Measurements from ENCODE around the gene MAD1L1.

Gene MAD1L1

DNA sequence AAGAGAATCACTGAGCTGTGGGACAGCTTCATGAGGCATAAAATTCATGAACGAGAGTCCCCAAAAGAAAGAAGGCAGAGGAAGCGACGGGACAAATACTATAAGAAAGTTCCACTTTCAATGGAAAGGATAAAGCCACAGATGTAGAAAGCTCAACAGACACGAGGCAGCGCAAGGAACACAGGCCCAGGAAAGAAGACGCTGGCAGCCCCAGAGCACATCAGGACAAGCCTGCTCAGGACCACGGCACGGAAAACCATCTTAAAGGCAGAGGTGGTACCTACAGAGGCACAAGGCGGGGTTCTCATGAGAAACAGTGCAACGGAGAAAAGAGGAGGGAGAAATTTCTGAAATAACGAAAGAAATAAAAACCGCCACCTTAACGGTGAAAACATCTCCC lies 273.4 kb downstream of the MAD1L1 start:
- DNase-seq = no peak

DNA sequence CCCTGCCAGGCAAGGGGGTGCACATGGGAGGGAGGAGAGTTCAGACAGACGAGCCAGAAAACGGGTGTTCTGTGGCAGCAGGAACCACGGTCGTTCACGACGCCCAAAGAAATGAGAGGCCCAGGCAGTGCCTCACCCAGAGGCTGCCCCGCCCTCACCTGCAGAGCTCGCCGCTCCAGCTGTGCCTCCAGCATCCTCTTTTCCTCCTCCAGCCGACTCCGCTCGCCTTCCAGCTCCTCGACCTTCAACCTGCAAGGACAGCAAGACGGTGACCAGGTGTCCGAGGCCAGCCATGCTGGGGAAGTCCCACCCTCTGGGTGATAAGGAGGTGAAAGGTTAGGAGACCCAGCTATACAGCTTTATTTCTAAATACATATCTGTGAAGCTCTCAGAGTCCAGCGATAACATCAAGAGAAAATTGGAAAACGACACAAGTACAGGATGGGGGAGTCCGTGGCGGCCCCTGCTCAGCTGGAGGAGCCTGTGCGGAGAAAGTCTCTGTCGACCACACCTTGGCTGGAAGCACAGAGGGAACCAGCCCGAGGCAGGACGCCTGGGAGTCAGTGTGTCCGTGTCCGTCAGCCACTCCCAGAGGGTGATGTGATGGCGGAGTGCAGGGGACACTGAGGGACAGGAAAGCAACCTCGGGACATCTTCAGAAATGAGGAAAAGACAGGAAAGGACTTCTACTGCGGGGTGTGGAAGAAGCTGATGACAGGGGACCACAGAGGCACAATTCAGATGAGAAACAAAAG lies 275.1 kb downstream of the MAD1L1 start:
- DNase-seq = no peak

GRCh38 chr7:1956611-1957470 lies 275.9 kb downstream of the MAD1L1 start:
- no peak for DNase-seq

DNA sequence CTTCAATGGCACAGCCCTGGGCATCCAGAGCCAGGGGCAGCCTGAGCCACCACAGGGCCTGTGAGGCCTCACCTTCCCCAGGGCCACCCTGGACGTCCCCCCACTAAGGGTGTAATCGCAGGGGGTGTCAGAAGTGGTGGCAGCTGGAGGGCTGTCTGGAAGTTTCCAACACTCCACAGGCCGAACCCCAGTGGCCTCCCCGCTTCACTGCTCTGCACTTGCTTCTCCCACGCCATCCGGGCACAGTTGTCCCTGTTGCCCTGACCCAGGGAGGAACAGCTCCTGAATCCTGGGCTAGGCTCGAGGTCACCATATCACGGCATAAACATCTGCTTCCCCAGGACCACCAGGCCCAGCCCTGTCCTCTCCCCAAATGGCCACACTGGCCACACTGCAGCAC lies 276.6 kb downstream of the MAD1L1 start:
- DNase-seq = no peak

DNA sequence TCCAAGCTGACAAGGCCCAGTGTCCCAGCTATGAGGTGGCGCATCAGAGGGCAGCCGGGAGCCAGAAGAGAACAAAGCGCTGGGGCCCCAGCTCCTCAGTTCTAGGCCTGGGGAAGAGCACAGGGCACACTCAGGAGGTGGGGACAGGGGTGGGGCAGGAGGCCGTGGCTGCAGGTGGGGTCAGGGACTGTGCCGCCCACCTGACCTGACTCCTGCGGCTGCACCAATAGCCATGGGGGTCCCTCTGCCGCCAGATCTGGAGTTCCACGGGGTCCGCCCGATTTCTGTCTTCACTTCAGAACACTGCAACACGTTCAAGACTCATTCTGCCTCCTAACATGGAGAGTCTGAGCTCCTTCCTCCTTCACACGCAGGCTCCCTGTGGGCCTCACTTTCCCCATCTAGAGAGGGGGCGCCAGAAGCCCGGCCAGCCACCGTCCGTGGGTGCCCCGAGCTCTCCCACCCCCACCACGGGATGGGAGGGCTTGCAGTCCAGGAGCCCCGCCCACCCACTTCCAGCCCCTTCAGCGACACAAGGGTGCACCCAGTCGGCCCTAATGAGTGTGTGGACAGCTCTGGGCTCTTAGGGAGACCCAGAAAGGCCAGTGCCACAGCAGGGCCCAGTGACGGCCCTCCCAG lies 278.3 kb downstream of the MAD1L1 start:
- no peak for DNase-seq

GRCh38 chr7:1953199-1954190 lies 279.2 kb downstream of the MAD1L1 start:
- no peak for DNase-seq

DNA sequence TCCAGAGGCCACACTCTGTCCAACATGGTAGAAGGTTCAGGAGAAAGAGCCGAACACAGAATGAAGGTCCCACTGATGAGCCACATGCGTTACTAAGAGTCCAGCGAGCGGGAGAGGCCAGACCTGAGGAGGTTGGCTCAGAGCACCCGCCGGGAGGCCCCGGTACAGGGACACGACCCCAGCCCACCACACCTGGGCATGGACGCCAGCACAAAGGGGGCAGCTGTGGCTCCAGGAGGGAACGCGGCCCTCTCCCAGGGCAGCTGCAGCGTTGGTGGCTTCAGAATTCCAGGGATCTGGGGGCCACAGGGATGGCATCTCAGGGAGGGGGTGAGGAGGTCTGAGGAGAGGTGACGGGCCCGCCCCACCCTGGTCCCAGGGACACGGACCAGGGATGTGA lies 280.0 kb downstream of the MAD1L1 start:
- no peak for DNase-seq

GRCh38 chr7:1952169-1952760 lies 280.5 kb downstream of the MAD1L1 start:
- no peak for DNase-seq

DNA sequence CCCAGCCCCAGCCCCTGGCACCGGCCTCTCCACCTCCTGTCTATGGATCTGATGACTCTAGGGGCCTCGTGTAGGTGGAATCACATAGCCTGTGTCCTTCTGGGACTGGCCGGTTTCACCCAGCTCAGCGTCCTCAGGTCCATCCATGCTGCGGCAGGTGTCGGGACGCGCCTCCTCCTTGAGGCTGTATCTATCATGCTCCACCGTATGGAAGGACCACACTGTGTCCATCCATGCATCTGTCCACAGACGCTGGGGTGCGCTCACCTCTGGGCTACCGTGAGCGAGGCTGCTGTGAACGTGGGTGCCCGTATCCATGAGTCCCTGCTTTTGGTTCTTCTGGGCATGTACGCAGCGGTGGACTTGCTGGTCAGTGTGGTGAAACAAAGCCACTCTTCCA lies 281.1 kb downstream of the MAD1L1 start:
- DNase-seq = no peak

DNA sequence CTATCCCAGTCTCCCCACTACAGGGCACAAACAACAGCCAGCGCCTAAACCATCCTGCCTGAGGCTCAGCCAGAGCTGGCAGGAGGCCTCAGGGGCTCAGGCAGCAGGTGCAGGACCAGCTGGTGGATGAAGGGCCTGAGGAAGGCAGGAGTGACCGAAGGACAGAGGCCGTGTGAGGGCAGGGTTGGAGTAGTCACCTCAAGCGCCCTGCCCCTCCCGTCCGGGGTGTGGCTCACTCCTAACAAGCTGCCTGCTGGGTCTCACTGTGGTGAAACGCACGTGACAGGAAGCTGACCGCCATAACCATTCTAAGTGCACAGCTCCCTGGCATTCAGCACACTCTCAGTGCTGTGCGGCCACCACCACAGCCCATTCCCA lies 281.6 kb downstream of the MAD1L1 start:
- DNase-seq = peak; percentile 54

- DNase-seq = no peak
Measured at GRCh38 chr7:1950452-1951158, 282.1 kb downstream of the MAD1L1 start.

DNA sequence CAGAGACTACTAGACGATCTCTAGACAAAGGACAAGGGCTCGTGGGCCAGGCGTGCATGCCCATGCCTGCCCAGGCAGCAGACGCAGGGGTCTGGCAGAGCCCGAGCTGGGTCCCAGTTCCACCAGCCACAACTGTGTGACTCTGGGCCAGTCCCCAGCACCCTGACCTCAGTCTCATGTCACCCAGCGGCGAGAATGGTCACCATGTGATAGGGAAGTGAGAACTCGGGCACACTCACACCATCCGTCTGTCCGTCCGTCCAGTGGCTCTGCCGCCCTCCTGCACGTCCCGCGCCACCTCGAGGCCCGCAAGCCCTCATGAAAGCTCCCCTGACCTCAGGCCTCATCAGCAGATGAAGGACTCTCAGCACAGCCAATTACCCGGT lies 282.7 kb downstream of the MAD1L1 start:
- DNase-seq = no peak

- DNase-seq = no peak
Measured at GRCh38 chr7:1949681-1950055, 283.1 kb downstream of the MAD1L1 start.

DNA sequence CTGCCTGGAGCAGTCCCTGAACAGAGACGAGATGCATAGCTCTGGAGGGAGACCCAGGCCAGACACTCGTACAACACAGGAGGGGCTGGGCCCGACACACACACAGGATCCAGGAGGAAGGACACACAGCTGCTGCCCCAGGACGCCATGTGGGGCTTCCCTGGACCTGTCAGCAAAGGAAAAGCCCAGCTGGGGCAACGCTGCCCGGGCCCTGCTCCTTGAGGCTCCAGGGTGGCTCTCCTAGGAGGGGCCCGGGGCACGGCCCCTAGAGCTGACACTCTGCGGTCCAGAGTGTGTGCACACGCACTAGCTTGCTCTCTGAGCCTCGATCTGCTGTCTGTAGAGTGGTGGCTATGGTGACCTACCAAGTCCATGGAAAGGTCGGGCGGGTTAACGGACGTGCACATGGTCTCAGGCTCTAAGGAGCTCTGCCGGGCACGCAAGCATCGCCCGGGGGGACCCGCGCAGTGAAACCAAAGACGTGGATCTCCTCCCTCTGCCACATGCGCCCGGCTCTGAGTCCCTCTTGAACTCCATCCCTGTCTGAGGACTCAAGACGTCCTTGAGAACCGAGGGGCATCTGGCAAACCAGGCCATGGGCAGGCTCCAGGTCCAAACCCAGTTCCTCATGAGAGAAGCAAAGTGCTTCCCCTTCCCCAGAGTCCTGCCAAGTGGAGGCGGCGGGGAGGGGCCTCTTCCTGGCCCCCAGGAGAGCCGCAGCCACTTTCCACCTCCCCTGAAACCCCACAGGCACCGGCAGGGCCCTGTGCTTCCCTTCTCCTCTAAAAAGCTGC lies 283.7 kb downstream of the MAD1L1 start:
- no peak for DNase-seq

DNA sequence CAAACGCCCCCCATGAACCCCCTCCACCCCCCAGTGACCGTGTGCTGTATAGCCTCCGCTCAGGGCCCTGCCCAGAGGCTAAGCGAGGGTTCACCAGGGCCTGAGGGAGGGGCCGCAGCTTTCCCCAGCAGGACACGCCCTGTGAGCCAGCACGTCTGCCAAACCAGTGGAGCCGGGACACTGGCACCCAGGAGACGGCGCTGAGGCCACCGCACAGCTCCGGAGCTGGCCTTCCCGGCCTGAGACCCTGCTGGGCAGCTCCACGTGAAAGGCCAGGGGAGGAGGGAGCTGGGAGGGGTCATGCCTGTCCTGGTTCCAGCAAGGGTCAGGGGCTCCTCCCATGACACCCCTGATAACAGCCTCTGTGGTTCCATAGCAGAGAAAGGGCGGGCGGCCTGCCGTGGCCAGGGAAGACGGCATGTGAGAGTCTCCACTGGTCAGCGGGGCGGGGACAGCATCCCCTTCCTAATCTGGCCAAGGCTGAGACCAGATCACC lies 284.4 kb downstream of the MAD1L1 start:
- no peak for DNase-seq

- no peak for DNase-seq
Measured at GRCh38 chr7:1947586-1948217, 285.0 kb downstream of the MAD1L1 start.

GRCh38 chr7:1946773-1947450 lies 285.8 kb downstream of the MAD1L1 start:
- no peak for DNase-seq

DNA sequence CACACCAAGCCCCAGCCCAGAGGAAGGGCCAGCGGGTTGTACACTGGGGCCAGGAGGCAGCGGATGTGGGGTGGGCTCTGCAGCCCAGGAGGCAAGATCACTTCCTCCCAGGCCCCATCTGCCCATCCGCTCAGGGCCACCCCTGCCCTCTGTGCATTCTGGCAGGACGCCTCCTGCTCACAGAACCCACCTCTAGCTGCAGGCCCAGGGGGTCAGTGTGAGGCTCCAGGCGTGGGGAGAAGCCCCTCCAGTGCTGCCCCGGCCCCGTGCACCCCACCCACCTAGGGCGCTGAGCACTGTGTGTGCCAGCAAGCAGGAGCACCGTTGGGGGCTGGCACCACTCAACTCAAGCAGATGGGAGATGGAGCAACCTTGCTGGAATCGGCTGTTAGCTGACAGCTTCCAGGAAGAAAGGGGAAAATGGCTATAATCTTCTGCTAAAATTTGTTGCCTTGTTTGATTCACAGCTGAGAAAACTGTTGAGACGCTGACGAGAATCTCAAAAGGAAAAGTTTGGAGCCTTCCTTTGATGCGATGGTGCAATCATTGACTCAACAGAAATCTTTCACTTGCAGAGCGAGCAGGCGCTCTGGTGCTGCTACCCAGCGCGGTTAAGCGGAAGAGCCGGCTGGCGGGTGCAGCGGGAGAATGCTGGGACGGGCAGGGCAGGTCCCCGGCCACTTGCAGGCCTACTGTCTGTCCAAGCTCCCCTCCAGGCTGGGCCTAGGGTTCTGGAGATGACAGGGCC lies 286.5 kb downstream of the MAD1L1 start:
- DNase-seq = no peak

DNA sequence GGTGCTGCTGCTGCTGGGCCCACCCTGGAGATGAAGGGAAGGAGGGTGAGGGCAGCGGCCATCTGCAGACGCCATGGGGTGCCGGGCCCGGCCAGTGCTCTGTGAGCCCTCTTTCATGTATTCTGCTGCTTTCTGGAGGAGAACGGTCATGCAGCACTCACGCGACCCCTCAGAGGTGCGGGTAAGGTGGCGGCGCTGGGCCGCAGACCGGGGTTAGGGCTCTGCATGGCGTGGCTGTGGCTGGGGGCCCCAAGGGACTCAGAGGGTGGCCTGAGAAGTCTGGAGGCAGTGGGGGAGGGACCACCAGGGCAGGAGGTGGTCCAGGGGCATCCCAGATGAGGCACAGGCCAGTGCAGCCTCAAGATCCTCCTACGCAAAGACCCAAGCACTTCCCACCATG lies 287.2 kb downstream of the MAD1L1 start:
- no peak for DNase-seq
